ENCODE results near the gene ZKSCAN4.

Gene ZKSCAN4

DNA sequence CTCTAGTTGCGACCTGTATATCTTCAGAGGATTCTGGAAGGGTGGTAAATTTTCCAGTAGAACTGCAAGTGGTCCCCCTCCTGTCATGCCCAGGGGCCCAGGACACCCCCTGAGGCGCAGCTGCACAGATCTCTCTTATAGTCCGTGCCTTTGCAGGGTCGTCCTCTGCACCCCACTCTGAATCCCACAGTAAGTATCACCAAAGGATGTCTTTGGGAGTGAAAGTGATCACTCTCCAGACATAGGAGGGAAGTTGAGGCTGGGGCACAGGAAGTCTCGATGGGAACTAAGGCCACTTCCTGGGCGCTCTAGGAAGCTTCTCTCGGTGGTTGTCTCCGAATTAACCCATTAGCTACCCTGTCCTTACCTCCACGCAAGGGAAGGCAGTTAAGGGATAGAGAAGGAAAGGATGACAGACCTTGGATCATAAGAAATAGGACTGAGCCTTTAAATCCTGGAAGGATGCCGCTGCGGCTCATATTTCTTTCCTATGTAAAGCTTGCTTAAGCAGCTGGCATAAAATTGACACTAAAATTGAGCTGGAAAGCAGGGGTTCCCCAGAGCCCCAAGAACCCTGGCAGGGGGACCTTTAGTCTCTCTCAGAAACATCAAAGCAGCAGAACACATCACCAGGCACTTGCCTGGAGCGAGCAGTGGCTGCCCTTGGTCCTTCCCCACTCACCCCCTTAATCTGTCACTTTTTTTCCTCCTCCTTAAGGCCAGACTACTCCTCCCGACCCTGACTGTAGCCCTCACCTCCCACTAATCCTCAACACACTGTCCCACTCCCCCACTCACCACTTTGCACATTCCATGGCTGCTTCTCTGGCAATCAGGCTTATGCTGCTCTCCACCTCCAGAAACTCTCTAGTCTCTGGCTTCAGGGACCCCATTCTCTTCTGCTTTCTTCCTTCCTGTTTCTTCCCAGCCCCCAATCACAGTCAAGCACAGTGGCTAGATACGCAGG lies at the start of gene ZKSCAN4:
TSS of gene ZKSCAN4 (minus strand) at position 261 of the 967 bp plus-strand sequence. CDS start 289 bp downstream, outside the sequence.
- no peak for DNase-seq

GRCh38 chr6:28296520-28297060 lies 44.5 kb upstream of the ZKSCAN4 start:
- no peak for DNase-seq

DNA sequence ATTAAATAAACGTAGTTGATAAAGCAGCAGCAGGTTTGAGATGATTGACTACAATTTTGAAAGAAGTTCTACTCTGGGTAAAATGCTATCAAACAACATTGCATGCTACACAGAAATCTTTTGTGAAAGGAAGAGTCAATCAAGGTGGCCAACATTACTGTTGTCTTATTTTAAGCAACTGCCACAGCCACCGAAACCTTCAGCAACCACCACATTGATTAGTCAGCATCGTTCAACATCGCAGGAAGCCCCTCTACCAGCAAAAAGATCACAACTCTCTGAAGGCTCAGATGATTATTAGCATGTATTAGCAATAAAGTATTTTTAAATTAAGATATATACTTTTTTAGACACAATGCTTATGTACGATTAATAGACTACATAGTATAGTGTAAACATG lies 43.3 kb upstream of the ZKSCAN4 start:
- no peak for DNase-seq

- no peak for DNase-seq
These were observed 39.5 kb upstream of the ZKSCAN4 start for GRCh38 chr6:28291573-28291972.

DNA sequence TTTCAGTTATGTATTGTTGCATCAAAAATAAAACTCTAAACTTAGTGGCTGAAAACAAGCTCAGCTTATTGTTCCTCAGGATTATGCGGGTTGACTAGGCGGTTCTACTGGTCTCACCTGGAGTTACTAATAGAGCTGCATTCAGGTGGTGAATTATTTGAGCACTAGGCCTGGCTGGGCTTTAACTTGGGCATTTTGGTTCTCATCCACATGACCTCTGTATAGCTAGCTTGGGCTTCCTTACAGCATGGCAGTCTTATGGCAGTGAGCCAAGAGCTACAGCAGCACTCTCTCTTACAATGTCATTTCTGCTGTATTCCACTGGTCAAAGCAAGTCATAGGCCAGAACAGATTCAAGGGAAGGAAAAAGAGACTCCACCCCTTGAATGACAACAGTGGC lies 30.9 kb upstream of the ZKSCAN4 start:
- DNase-seq = no peak

- DNase-seq = no peak
These were observed 29.4 kb upstream of the ZKSCAN4 start, which contains the start of gene PGBD1 for GRCh38 chr6:28281288-28282064. TSS of gene PGBD1 (plus strand) at chr6:28281572. CDS start at chr6:28283814, 2,242 bp downstream.

- no peak for DNase-seq
These were observed 28.7 kb upstream of the ZKSCAN4 start for GRCh38 chr6:28280595-28281287.

DNA sequence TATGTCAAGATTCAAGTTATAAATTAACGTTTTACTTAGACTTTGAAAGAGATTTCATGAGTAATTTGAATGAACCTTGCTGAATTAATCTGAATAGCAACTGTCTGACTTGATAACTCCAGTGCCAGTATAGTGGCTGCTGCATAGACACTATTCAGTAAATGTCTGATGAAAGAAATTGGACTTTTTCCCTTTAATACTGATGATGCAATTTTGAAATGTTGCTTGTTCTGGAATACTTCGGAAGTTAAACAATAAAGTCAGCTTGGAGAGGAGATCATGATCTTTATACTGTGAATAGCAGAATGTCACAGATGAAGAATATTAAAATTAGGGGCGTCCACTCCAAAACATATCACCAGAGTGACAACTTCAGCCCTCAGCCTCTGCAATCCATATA lies 25.7 kb upstream of the ZKSCAN4 start:
- DNase-seq = no peak

- no peak for DNase-seq
These were observed 22.8 kb upstream of the ZKSCAN4 start for GRCh38 chr6:28274888-28275287.

DNA sequence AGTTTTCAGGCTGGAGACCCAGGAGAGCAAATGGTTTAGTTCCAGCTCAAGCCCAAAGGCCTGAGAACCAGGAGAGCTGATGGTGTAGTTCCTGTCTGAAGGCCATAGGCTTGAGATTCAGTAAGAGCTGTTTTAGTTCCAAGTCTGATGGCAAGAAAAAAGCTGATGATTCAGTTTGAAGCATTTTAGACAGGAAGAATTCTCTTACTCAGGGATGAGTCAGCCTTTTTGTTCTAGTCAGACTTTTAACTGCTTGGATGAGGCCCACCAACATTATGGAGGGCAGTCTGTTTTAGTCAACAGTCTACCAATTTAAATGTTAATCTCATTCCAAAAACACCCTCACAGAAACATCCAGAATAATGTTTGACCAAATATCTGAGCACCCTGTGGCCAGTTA lies 17.4 kb upstream of the ZKSCAN4 start:
- no peak for DNase-seq

- no peak for DNase-seq
These were observed 15.6 kb upstream of the ZKSCAN4 start for GRCh38 chr6:28267695-28268059.

DNA sequence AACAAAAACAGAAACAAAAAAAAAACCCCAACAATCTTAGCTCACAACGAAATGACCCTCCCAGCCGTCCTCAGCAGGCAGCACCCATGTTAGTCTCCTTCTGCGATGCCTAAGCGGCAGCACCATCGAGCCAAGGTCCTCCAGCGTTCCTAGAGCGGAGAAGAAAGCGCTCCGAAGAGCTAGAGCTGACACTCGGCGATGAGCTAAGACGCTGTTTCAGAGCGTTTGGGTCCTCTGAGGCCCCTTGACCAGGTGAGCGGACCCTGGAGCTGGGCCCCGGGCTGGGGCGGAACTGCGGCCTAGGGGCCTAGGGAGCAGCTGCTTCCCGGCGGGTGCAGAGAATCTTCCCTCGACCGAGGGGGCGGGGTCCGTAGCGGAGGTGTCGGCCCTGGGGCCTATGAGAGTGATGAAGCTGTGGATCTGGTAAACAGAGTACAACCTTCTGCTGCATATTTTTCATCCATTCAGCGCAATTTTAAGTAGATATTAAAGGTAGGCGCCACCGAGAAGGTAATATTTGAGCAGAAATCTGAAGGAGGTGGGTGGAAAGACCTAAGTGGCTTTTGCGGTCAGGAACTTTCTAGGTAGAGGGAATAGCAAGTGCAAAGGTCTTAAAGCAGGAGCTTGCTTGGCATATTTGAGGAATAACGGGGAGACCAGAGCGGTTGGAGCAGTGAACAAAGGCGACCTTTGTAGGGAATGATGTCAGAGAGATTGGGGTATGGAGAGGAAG lies 15.1 kb upstream of the ZKSCAN4 start, which contains the start of gene ZSCAN26:
TSS of gene ZSCAN26 (plus strand) at position 182 of the 733 bp plus-strand sequence. CDS start 4,777 bp downstream, outside the sequence.
- peak; percentile 11 for DNase-seq

DNA sequence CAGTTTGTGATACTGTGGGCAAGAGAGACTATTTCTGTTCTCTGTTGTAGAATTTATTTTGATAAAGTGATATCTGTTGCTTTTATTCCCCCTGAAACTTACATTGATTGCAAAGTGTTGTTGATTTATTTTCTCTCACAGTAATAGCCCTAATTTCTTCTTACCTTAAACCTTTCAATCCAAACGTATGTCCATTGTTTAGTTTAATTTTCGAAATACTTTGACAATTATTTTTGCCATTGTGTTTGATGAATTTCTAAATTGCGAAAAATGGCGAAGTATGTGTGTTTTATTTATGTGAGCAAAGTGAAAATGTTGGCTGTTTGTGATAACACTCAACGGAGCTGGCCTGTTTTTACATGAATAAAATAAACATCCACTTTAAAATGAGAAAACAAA lies 14.5 kb upstream of the ZKSCAN4 start:
- DNase-seq = no peak

- no peak for DNase-seq
These were observed 12.8 kb upstream of the ZKSCAN4 start for GRCh38 chr6:28264834-28265401.

GRCh38 chr6:28263922-28264321 lies 11.9 kb upstream of the ZKSCAN4 start:
- no peak for DNase-seq

- no peak for DNase-seq
These were observed 7.1 kb upstream of the ZKSCAN4 start, which contains the start of gene NKAPL for GRCh38 chr6:28258877-28259777. TSS of gene NKAPL (plus strand) at chr6:28259297. CDS start at chr6:28259372, 75 bp downstream.

GRCh38 chr6:28257042-28257441 lies 5.0 kb upstream of the ZKSCAN4 start:
- DNase-seq = no peak

- DNase-seq = no peak
These were observed 2.1 kb upstream of the ZKSCAN4 start for GRCh38 chr6:28254121-28254519.

GRCh38 chr6:28251661-28252008 lies 434 bp downstream of the ZKSCAN4 start:
- peak; percentile 11 for DNase-seq

DNA sequence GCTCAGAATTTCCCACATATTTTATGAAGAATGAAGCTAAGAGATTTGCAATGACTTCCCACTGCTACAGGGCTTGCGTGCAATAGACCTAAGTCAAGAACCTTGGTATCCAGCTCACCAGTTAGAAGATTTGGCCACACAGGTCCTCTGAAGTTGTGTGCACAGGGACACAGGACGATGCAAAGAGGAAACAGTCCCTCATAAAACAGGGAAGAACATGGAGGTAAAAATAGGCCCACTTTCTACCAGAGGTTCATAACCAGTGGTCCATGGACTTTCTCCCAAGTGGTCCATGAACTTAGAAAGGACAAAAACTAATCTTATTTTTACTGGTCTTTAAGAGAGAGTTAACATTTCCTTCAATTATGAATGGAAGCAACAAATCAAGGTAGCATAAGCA lies 1.3 kb downstream of the ZKSCAN4 start:
- DNase-seq = no peak
